HCT116 (cell line): ENCODE results near the gene TRAIP. TPM values are rescaled to one million over a fixed set of nuclear protein-coding genes. Genes with fewer than 3 reads are reported as not detected.

Experiments
- ATAC-seq: fragments of 200-7000 bp; cut with Tn5 transposase; 2 replicates; pipeline ENCODE4 v1.9.1; 2020; ENCODE audit warnings: mild to moderate bottlenecking, moderate library complexity
- BruUV-seq: library from RNA; stranded (reverse); fragments of 400-500 nt; replicated peaks from 2 replicates; lab custom pipeline; 2021; lab: Mats Ljungman, UMichigan
- CTCF ChIA-PET: fragments of 300-600 bp; sonication (Branson Sonifier 250); formaldehyde crosslinking; loops from one replicate; lab custom pipeline; 2021; ENCODE audit warnings: antibody characterized with exemption; lab: Charles Lee
- POLR2A ChIA-PET: fragments of 300-600, 350-600 bp; sonication (Branson Sonifier 250); formaldehyde crosslinking; loops from one replicate; lab custom pipeline; 2021; ENCODE audit warnings: antibody characterized with exemption; lab: Charles Lee
- RAD21 ChIA-PET, 2 experiments: fragments of 300-600 bp; sonication (Branson Sonifier 250); formaldehyde crosslinking; loops; one replicate each; lab custom pipeline; 2023; ENCODE audit warnings: low total read pairs in 2 of 2; ENCODE audit not compliant: uncharacterized antibody in 2 of 2, unreplicated experiment in 2 of 2, low non-redundant PET in 1 of 2; lab: Charles Lee
- DNase-seq: peaks from one replicate; pipeline ENCODE4 v3.0.0-alpha.2; 2010; ENCODE audit warnings: low read depth, low spot score
- H2AFZ ChIP-seq: fragments of 200-600 bp; shearing (Covaris generic), sonication (generic); 2 replicates; pipeline ENCODE4 v1.6.1; 2017; ENCODE audit warnings: low read depth, mixed run types, mixed read lengths, antibody characterized with exemption, low read length; ENCODE audit not compliant: poor library complexity, severe bottlenecking
- H3K27ac ChIP-seq: 2 replicates; pipeline ENCODE4 v1.5.1; 2012; ENCODE audit warnings: low read depth, low read length
- H3K27me3 ChIP-seq: fragments of 200-600 bp; sonication (generic); 2 replicates; pipeline ENCODE4 v1.6.1; 2016; ENCODE audit warnings: mixed run types, low read length, mixed read lengths; ENCODE audit not compliant: insufficient read depth
- H3K36me3 ChIP-seq, 2 experiments: fragments of 200-500 bp in 1 of 2; fragments of 200-600 bp in 1 of 2; sonication (Bioruptor generic) in 1 of 2; sonication (generic) in 1 of 2; 2 replicates each; pipeline versions ENCODE4 v1.5.1 to v1.6.1; 2014 to 2016; ENCODE audit warnings: low read length in 2 of 2, inconsistent platforms in 1 of 2, mixed read lengths in 1 of 2, mixed run types in 1 of 2; ENCODE audit not compliant: insufficient read depth in 2 of 2, control insufficient read depth in 1 of 2
- H3K4me1 ChIP-seq, 2 experiments: fragments of 200-600 bp in 1 of 2; sonication (generic) in 1 of 2; 2 replicates each; pipeline versions ENCODE4 v1.5.1 to v1.6.1; 2012 to 2017; ENCODE audit warnings: low read length in 2 of 2, inconsistent platforms in 1 of 2, mild to moderate bottlenecking in 1 of 2, mixed read lengths in 1 of 2, mixed run types in 1 of 2, moderate library complexity in 1 of 2; ENCODE audit not compliant: insufficient read depth in 2 of 2, control insufficient read depth in 1 of 2
- H3K4me2 ChIP-seq: fragments of 200-600 bp; sonication (generic); 2 replicates; pipeline ENCODE4 v1.6.1; 2017; ENCODE audit warnings: mixed run types, low read length, mixed read lengths
- H3K4me3 ChIP-seq, 2 experiments: fragments of 200-600 bp in 1 of 2; sonication (generic) in 1 of 2; replicated peaks in 1 of 2; 2 replicates each; pipeline ENCODE4 v1.5.1; 2011 to 2016; ENCODE audit warnings: low read length in 2 of 2, control low read depth in 1 of 2, low read depth in 1 of 2, mild to moderate bottlenecking in 1 of 2, mixed read lengths in 1 of 2, mixed run types in 1 of 2
- H3K79me2 ChIP-seq: fragments of 200-600 bp; sonication (generic); 2 replicates; pipeline ENCODE4 v1.6.1; 2017; ENCODE audit warnings: mild to moderate bottlenecking, mixed run types, low read length, moderate library complexity, mixed read lengths; ENCODE audit not compliant: insufficient read depth
- H3K9ac ChIP-seq: fragments of 200-600 bp; sonication (generic); 2 replicates; pipeline ENCODE4 v1.6.1; 2016; ENCODE audit warnings: low read length, mixed read lengths
- H3K9me2 ChIP-seq: fragments of 200-600 bp; sonication (generic), shearing (Covaris generic); 2 replicates; pipeline ENCODE4 v1.6.1; 2017; ENCODE audit warnings: mixed run types, mild to moderate bottlenecking, moderate library complexity; ENCODE audit not compliant: insufficient read depth
- H3K9me3 ChIP-seq, 2 experiments: fragments of 200-500 bp in 1 of 2; fragments of 200-600 bp in 1 of 2; sonication (Bioruptor generic) in 1 of 2; sonication (generic) in 1 of 2; 2 replicates each; pipeline ENCODE4 v1.6.1; 2014 to 2017; ENCODE audit warnings: low read length in 2 of 2, mixed read lengths in 2 of 2, inconsistent platforms in 1 of 2, low read depth in 1 of 2, mild to moderate bottlenecking in 1 of 2, mixed run types in 1 of 2, moderate library complexity in 1 of 2; ENCODE audit not compliant: control insufficient read depth in 1 of 2, insufficient read depth in 1 of 2
- H4K20me1 ChIP-seq: fragments of 200-600 bp; sonication (generic), shearing (Covaris generic); 2 replicates; pipeline ENCODE4 v1.6.1; 2017; ENCODE audit warnings: mixed run types, mild to moderate bottlenecking, moderate library complexity; ENCODE audit not compliant: insufficient read depth
- ATF3 ChIP-seq: IDR thresholded peaks from 2 replicates; pipeline ENCODE4 v1.6.1; 2012
- CBX3 ChIP-seq: IDR thresholded peaks from 2 replicates; pipeline ENCODE4 v1.6.1; 2012; ENCODE audit warnings: low read depth
- CEBPB ChIP-seq: IDR thresholded peaks from 2 replicates; pipeline ENCODE4 v1.6.1; 2012; ENCODE audit warnings: low read depth
- ELF1 ChIP-seq: IDR thresholded peaks from 2 replicates; pipeline ENCODE4 v1.6.1; 2012; ENCODE audit warnings: low read depth, borderline replicate concordance
- POLR2A ChIP-seq: IDR thresholded peaks from 2 replicates; pipeline ENCODE4 v1.7.0; 2011; ENCODE audit warnings: borderline replicate concordance; ENCODE audit not compliant: insufficient read depth, insufficient read length; ENCODE audit errors: extremely low read depth
- SIN3A ChIP-seq: IDR thresholded peaks from 2 replicates; pipeline ENCODE4 v1.6.1; 2012; ENCODE audit warnings: low read depth
- SRF ChIP-seq: IDR thresholded peaks from 2 replicates; pipeline ENCODE4 v1.6.1; 2012; ENCODE audit warnings: low read depth
- TCF7L2 ChIP-seq: IDR thresholded peaks from 2 replicates; pipeline ENCODE4 v1.7.0; 2011; ENCODE audit warnings: borderline replicate concordance, inconsistent platforms; ENCODE audit not compliant: insufficient read depth, insufficient read length; ENCODE audit errors: extremely low read depth
- YY1 ChIP-seq: IDR thresholded peaks from 2 replicates; pipeline ENCODE4 v1.6.1; 2011; ENCODE audit warnings: low read length, low read depth, moderate library complexity, mild to moderate bottlenecking; ENCODE audit not compliant: insufficient replicate concordance; ENCODE audit errors: extremely low read depth
- ZFX ChIP-seq: fragments of 450-650 bp; IDR thresholded peaks from 2 replicates; pipeline ENCODE4 v1.6.1; 2017
- intact Hi-C: fragments of 100-400 bp; cut with micrococcal nuclease; formaldehyde crosslinking; loops from 2 replicates; pipeline ENCODE4 v1.10.0; 2022
- total RNA-seq: library from RNA; stranded (reverse); gene quantifications from one replicate; pipeline ENCODE4 v1.2.1, GENCODE V29; 2021; ENCODE audit not compliant: unreplicated experiment
- TF ChIP-seq, protein P1 (sequence below): IDR thresholded peaks from 2 replicates; pipeline ENCODE4 v1.6.1; 2012
- TF ChIP-seq, protein P2 (sequence below), 3 experiments: fragments of 200-600 bp in 1 of 3; sonication (generic) in 1 of 3; IDR thresholded peaks in 2 of 3; conservative IDR thresholded peaks in 1 of 3; 2 replicates each; pipeline ENCODE4 v1.5.1; 2012 to 2017; ENCODE audit warnings: low read depth in 2 of 3, low read length in 2 of 3, antibody characterized with exemption in 1 of 3, borderline replicate concordance in 1 of 3, control low read depth in 1 of 3, mild to moderate bottlenecking in 1 of 3, mixed read lengths in 1 of 3, mixed run types in 1 of 3, moderate library complexity in 1 of 3; ENCODE audit not compliant: insufficient read depth in 1 of 3

Gene TRAIP
- total RNA-seq, 1 experiment from 2014 or later = 25.5 TPM

GRCh38 chr3:49794926-49795905, 61.1 kb downstream of the TRAIP start:
- Histone ChIP-seq H2AFZ (no peak overlapping the region), H3K9ac (no peak overlapping the region), H3K4me3 (no peak overlapping the region), H3K79me2 (no peaks in the 10 kb centered on the region), H3K4me1 (peaks cover 3 to 17% of the 10 kb centered on the region in 2 experiments; a peak in 2 of 4 replicates), H3K9me2 (no peaks in the 10 kb centered on the region), H3K27ac (no peak overlapping the region), H4K20me1 (no peaks in the 10 kb centered on the region), H3K9me3 (no peaks in the 10 kb centered on the region), H3K4me2 (no peak overlapping the region), H3K27me3 (no peaks in the 10 kb centered on the region), H3K36me3 (no peaks in the 10 kb centered on the region)
- intact Hi-C loops = no loop called here
- RAD21 ChIA-PET = no interaction called here
- CTCF ChIA-PET = no interaction called here
- DNase-seq (no peak), ATAC-seq (no peak)
- no TSS peak for BruUV-seq
- no peak for TF ChIP-seq POLR2A
- TF ChIP-seq YY1 = no peak
- TF ChIP-seq CEBPB = no peak
- TF ChIP-seq ATF3 = no peak
- TF ChIP-seq ELF1 = no peak
- no peak for TF ChIP-seq CBX3
- TF ChIP-seq SIN3A = no peak
- POLR2A ChIA-PET = interaction anchor here (0.6 kb wide), 1 partner anchor 89 kb away, joined by 3 read pairs; no protein-coding TSS in a partner anchor

DNA sequence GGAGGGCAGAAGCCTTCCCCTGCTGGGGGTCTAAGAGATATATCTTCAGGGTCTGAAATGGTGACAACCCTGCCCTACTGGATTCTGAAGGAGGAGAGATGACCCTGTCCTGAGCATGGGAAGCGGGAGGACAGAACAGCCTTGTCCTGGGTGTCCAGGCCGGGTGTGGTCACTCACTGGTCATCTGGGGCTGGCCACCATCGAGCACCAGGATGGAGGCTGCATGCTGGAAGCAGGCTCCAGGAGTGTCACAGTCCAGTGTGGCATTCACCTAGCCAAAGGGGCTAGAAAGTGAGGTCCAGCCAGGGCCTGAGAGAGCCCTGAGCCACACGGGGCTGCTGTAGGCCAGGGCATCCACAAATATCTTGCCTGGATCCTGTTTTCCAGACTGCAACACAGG, 61.9 kb downstream of the TRAIP start:
- POLR2A ChIA-PET = interaction anchor here (0.6 kb wide), 1 partner anchor 88 kb away, joined by 3 read pairs; no protein-coding TSS in a partner anchor
- H3K9me2 ChIP-seq = no peaks in the 10 kb centered on the region
- BruUV-seq = no TSS peak
- DNase-seq (no peak), ATAC-seq (no peak)
- no peaks in the 10 kb centered on the region for H3K36me3 ChIP-seq
- no peak overlapping the region for H3K9ac ChIP-seq
- H3K27ac ChIP-seq = no peak overlapping the region
- RAD21 ChIA-PET = no interaction called here
- intact Hi-C loops = no loop called here
- no peak overlapping the region for H3K4me2 ChIP-seq
- H3K79me2 ChIP-seq = no peaks in the 10 kb centered on the region
- no peak overlapping the region for H3K4me3 ChIP-seq
- H4K20me1 ChIP-seq = no peaks in the 10 kb centered on the region
- no peak overlapping the region for H2AFZ ChIP-seq
- CTCF ChIA-PET = no interaction called here
- H3K4me1 ChIP-seq = peaks cover under 1 to 10% of the 10 kb centered on the region in 2 experiments; a peak in 2 of 4 replicates
- no peaks in the 10 kb centered on the region for H3K9me3 ChIP-seq
- no peaks in the 10 kb centered on the region for H3K27me3 ChIP-seq
- TF ChIP-seq, protein P1, sequence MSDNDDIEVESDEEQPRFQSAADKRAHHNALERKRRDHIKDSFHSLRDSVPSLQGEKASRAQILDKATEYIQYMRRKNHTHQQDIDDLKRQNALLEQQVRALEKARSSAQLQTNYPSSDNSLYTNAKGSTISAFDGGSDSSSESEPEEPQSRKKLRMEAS = no peak
- TF ChIP-seq ZFX (no peak), TCF7L2 (no peak), ATF3 (no peak), CBX3 (no peak), SRF (no peak), SIN3A (no peak), POLR2A (no peak)
- TF ChIP-seq, protein P2, sequence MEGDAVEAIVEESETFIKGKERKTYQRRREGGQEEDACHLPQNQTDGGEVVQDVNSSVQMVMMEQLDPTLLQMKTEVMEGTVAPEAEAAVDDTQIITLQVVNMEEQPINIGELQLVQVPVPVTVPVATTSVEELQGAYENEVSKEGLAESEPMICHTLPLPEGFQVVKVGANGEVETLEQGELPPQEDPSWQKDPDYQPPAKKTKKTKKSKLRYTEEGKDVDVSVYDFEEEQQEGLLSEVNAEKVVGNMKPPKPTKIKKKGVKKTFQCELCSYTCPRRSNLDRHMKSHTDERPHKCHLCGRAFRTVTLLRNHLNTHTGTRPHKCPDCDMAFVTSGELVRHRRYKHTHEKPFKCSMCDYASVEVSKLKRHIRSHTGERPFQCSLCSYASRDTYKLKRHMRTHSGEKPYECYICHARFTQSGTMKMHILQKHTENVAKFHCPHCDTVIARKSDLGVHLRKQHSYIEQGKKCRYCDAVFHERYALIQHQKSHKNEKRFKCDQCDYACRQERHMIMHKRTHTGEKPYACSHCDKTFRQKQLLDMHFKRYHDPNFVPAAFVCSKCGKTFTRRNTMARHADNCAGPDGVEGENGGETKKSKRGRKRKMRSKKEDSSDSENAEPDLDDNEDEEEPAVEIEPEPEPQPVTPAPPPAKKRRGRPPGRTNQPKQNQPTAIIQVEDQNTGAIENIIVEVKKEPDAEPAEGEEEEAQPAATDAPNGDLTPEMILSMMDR (IDR thresholded peaks at IDR 0.05 in 2 of 3, conservative IDR thresholded peaks at IDR 0.05 in 1 of 3; ENCODE audit: borderline replicate concordance in 1 of 3, insufficient read depth in 1 of 3, low read depth in 2 of 3, low read length in 2 of 3) = no peak
